A549 (cell line): ENCODE data around the gene VPS52. TPM values are rescaled to one million over a fixed set of nuclear protein-coding genes. Genes with fewer than 3 reads are reported as not detected.
"Not testable (repeated sequence)": the region's sequence is repeated elsewhere in the genome, so short reads cannot be mapped to it uniquely, and the experiment has no call there.

Source experiments
- ATAC-seq, 2 experiments: fragments of 200-7000 bp in 1 of 2; fragments of >200 bp in 1 of 2; cut with Nextera tagmentation in 1 of 2; cut with Tn5 transposase in 1 of 2; 3 replicates each; pipeline versions ENCODE4 v1.8.0 to v1.9.1; 2018 to 2020; ENCODE audit warnings: mild to moderate bottlenecking in 1 of 2, moderate library complexity in 1 of 2
- CTCF ChIA-PET: fragments of 300-600 bp; sonication (Branson Sonifier 250); formaldehyde crosslinking; extraction: SDS; loops from one replicate; lab custom pipeline; 2021; ENCODE audit warnings: antibody characterized with exemption, inconsistent platforms; lab: Yijun Ruan, JAX
- POLR2A ChIA-PET: fragments of 350-600 bp; formaldehyde crosslinking; extraction: SDS; loops from one replicate; lab custom pipeline; 2021; ENCODE audit warnings: antibody characterized with exemption, inconsistent platforms; lab: Yijun Ruan, JAX
- DNase-seq, 2 experiments: peaks; one replicate each; pipeline versions ENCODE4 v3.0.0 to v3.0.0-alpha.2; 2011 to 2016; ENCODE audit warnings: low read depth in 1 of 2, low spot score in 1 of 2
- FAIRE-seq: peaks from 2 replicates; lab custom pipeline; 2011; peaks lifted over from hg19 to GRCh38; lab: Jason Lieb, UNC
- H3K27ac ChIP-seq, 2 experiments: fragments of >200 bp; sonication (Bioruptor Twin); formaldehyde crosslinking; 3 replicates each; pipeline ENCODE4 v1.5.1; 2016 to 2017
- H3K4me1 ChIP-seq: fragments of >200 bp; sonication (Bioruptor Twin); formaldehyde crosslinking; 3 replicates; pipeline ENCODE4 v1.6.1; 2016
- H3K4me2 ChIP-seq: fragments of >200 bp; sonication (Bioruptor Twin); formaldehyde crosslinking; 3 replicates; pipeline ENCODE4 v1.6.1; 2016
- H3K4me3 ChIP-seq: fragments of >200 bp; sonication (Bioruptor Twin); formaldehyde crosslinking; 3 replicates; pipeline ENCODE4 v1.5.1; 2016
- H3K9me3 ChIP-seq: fragments of >200 bp; sonication (Bioruptor Twin); formaldehyde crosslinking; 3 replicates; pipeline ENCODE4 v1.6.1; 2016
- BHLHE40 ChIP-seq: IDR thresholded peaks from 2 replicates; pipeline ENCODE4 v1.6.1; 2012; ENCODE audit warnings: low read depth, low read length, inconsistent platforms
- CEBPB ChIP-seq, 2 experiments: fragments of >200 bp in 1 of 2; sonication (Bioruptor Twin) in 1 of 2; formaldehyde crosslinking in 1 of 2; IDR thresholded peaks; 2 replicates each; pipeline ENCODE4 v1.6.1; 2012 to 2016
- EHMT2 ChIP-seq: fragments of 200-600 bp; sonication (generic); IDR thresholded peaks from 2 replicates; pipeline ENCODE4 v1.6.1; 2016; ENCODE audit warnings: antibody characterized with exemption, low read depth, mild to moderate bottlenecking, moderate library complexity
- ESRRA ChIP-seq: fragments of 150-350 bp; IDR thresholded peaks from 2 replicates; pipeline ENCODE4 v1.6.1; 2014; ENCODE audit warnings: mild to moderate bottlenecking, low read length, borderline replicate concordance
- HOXA7 ChIP-seq: fragments of 250-450 bp; sonication (Bioruptor Pico); IDR thresholded peaks from 2 replicates; pipeline ENCODE4 v1.5.0; 2020; ENCODE audit warnings: mild to moderate bottlenecking, moderate library complexity
- KDM5A ChIP-seq: fragments of 200-600 bp; sonication (generic); IDR thresholded peaks from 2 replicates; pipeline ENCODE4 v1.6.1; 2016; ENCODE audit warnings: antibody characterized with exemption, mild to moderate bottlenecking
- POLR2AphosphoS2 ChIP-seq: conservative IDR thresholded peaks from 2 replicates; pipeline ENCODE4 v1.6.1; 2012; ENCODE audit warnings: low read length, improper control_type of control experiment, inconsistent platforms
- RAD21 ChIP-seq, 2 experiments: fragments of >200 bp in 1 of 2; sonication (Bioruptor Twin) in 1 of 2; formaldehyde crosslinking in 1 of 2; IDR thresholded peaks in 1 of 2; conservative IDR thresholded peaks in 1 of 2; 2 replicates in 1 of 2; 3 replicates in 1 of 2; pipeline ENCODE4 v1.6.1; 2012 to 2018; ENCODE audit warnings: inconsistent platforms in 1 of 2
- RARB ChIP-seq: fragments of 250-450 bp; sonication (Bioruptor Pico); IDR thresholded peaks from 2 replicates; pipeline ENCODE4 v1.8.0; 2021; ENCODE audit warnings: mild to moderate bottlenecking, moderate library complexity
- RCOR1 ChIP-seq: fragments of 150-350 bp; IDR thresholded peaks from 2 replicates; pipeline ENCODE4 v1.6.1; 2014; ENCODE audit warnings: antibody characterized with exemption, low read length, low read depth
- RFX5 ChIP-seq: fragments of 450-650 bp; IDR thresholded peaks from 2 replicates; pipeline ENCODE4 v1.7.1; 2014; ENCODE audit warnings: antibody characterized with exemption, mild to moderate bottlenecking, moderate library complexity
- TFCP2L1 ChIP-seq: fragments of 250-450 bp; sonication (Bioruptor Pico); IDR thresholded peaks from 2 replicates; pipeline ENCODE4 v1.5.0; 2021; ENCODE audit warnings: mild to moderate bottlenecking
- ZNF302 ChIP-seq: fragments of 250-450 bp; sonication (Bioruptor Pico); IDR thresholded peaks from 2 replicates; pipeline ENCODE4 v1.9.0; 2021; ENCODE audit warnings: inconsistent platforms, mild to moderate bottlenecking, moderate library complexity
- ZSCAN20 ChIP-seq: fragments of 250-450 bp; sonication (Bioruptor Pico); IDR thresholded peaks from 2 replicates; pipeline ENCODE4 v1.8.0; 2022; ENCODE audit warnings: mild to moderate bottlenecking, moderate library complexity
- WGBS: methylation state at CpG from one replicate; pipeline ENCODE4 v1.1.6; 2017; ENCODE audit errors: missing lambda C conversion rate; 5-methylcytosine and 5-hydroxymethylcytosine counted together
- polyA plus RNA-seq, 4 experiments: library from polyadenylated mRNA; depleted of rRNA in 3 of 4; stranded (reverse); fragments of >200 nt; fragmentation: RNase III in 1 of 4; extraction: RNeasy Plus Mini Kit Qiagen cat#74134 plus additional on column Dnase treatment in 1 of 4; gene quantifications; 2 replicates in 3 of 4; 3 replicates in 1 of 4; pipeline ENCODE4 v1.2.3, GENCODE V29; 2011 to 2017
- TF ChIP-seq, protein P1 (sequence below): IDR thresholded peaks from 2 replicates; pipeline ENCODE4 v1.6.1; 2012; ENCODE audit warnings: low read depth, borderline replicate concordance
- TF ChIP-seq, protein P2 (sequence below): fragments of >200 bp; sonication (Bioruptor Twin); formaldehyde crosslinking; IDR thresholded peaks from 3 replicates; pipeline ENCODE4 v1.5.1; 2016
- TF ChIP-seq, protein P3 (sequence below): IDR thresholded peaks from 2 replicates; pipeline ENCODE4 v1.6.1; 2012
- TF ChIP-seq, protein P4 (sequence below): fragments of 250-450 bp; sonication (Bioruptor Pico); IDR thresholded peaks from 2 replicates; pipeline ENCODE4 v1.5.0; 2021; ENCODE audit warnings: mild to moderate bottlenecking, moderate library complexity, borderline replicate concordance

The VPS52 gene
- polyA plus RNA-seq, 2 of the 4 experiments (the other 2 are of a cell fraction): 22.8 to 38.9 TPM

DNA sequence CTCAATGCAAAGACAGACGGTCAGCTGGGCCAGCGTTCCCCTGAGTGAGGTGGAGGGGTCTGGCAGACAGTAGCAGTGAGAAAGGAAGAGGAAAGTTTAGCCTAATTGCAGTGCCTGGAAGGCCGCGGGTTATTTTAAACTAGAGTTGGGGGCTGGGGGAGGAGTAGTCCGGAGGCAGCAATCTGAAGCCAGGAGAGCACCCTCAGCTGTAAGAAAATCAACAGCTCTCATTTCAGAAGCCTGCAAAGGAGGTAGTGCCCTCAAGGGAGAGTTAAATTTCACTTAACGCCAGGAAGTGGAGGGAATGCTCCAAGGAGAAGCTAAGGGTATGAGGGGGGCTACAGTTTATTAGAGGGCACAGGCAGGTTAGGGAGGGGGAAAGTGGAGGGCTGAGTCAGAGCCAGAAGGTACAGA lies 36.4 kb downstream of the VPS52 start:
- no peak for TF ChIP-seq TFCP2L1 (CRISPR knock-in tag)
- TF ChIP-seq, protein P1, sequence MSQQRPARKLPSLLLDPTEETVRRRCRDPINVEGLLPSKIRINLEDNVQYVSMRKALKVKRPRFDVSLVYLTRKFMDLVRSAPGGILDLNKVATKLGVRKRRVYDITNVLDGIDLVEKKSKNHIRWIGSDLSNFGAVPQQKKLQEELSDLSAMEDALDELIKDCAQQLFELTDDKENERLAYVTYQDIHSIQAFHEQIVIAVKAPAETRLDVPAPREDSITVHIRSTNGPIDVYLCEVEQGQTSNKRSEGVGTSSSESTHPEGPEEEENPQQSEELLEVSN: no peak
- TF ChIP-seq CEBPB (IDR thresholded peaks at IDR 0.05): no peak
- no peak for TF ChIP-seq EHMT2
- TF ChIP-seq BHLHE40: no peak
- TF ChIP-seq, protein P2, sequence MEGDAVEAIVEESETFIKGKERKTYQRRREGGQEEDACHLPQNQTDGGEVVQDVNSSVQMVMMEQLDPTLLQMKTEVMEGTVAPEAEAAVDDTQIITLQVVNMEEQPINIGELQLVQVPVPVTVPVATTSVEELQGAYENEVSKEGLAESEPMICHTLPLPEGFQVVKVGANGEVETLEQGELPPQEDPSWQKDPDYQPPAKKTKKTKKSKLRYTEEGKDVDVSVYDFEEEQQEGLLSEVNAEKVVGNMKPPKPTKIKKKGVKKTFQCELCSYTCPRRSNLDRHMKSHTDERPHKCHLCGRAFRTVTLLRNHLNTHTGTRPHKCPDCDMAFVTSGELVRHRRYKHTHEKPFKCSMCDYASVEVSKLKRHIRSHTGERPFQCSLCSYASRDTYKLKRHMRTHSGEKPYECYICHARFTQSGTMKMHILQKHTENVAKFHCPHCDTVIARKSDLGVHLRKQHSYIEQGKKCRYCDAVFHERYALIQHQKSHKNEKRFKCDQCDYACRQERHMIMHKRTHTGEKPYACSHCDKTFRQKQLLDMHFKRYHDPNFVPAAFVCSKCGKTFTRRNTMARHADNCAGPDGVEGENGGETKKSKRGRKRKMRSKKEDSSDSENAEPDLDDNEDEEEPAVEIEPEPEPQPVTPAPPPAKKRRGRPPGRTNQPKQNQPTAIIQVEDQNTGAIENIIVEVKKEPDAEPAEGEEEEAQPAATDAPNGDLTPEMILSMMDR: no peak
- TF ChIP-seq RFX5: no peak
- TF ChIP-seq RAD21 (conservative IDR thresholded peaks at IDR 0.05 in 1 of 2, IDR thresholded peaks at IDR 0.05 in 1 of 2): no peak
- TF ChIP-seq RARB (CRISPR knock-in tag): no peak
- TF ChIP-seq, protein P3, sequence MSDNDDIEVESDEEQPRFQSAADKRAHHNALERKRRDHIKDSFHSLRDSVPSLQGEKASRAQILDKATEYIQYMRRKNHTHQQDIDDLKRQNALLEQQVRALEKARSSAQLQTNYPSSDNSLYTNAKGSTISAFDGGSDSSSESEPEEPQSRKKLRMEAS: no peak
- TF ChIP-seq ZSCAN20 (CRISPR knock-in tag): no peak
- no peak for TF ChIP-seq KDM5A
- TF ChIP-seq POLR2AphosphoS2: no peak
- TF ChIP-seq, all 56 proteins: peak for 0
- POLR2A ChIA-PET: no interaction called here
- 39% methylated on average over 6 of the region's 6 CpGs for WGBS
- no peak for DNase-seq
- CTCF ChIA-PET: interaction anchor here (1.0 to 7.2 kb wide), 5 partner anchors 13 to 221 kb away, joined by 3 to 39 read pairs (median 4); partner anchors contain the start of gene RING1
- Histone ChIP-seq H3K4me3 (no peak overlapping the region), H3K4me1 (no peaks in the 10 kb centered on the region), H3K4me2 (no peak overlapping the region), H3K27ac (no peak overlapping the region), H3K9me3 (no peaks in the 10 kb centered on the region)
- ATAC-seq: no peak
- no peak for FAIRE-seq

DNA sequence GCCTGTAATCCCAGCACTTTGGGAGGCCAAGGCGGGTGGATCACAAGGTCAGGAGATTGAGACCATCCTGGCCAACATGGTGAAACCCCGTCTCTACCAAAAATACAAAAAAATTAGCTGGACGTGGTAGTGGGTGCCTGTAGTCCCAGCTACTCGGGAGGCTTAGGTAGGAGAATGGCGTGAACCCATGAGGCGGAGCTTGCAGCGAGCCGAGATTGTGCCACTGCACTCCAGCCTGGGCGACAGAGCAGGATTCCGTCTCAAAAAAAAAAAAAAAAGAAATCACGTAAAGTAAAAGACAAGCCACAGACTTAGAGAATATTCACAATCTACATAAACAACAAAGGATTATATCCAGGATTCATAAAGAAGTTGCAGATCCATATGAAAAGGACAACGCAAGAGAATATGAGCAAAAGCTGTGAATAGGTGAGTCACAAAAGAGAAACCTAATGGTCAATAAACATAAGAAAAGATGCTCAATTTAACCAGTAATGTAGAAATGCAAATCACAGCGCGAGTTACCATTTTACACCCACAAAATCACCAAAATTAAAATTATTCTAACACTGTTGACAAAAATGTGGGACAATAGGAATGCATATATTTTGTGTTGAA lies 45.1 kb downstream of the VPS52 start:
- CTCF ChIA-PET: interaction anchor here (1.3 to 3.2 kb wide), 3 partner anchors 21 to 226 kb away, joined by 3 to 7 read pairs (median 5); no protein-coding TSS in a partner anchor
- H3K4me3 ChIP-seq, H3K4me2 ChIP-seq, FAIRE-seq, ATAC-seq, POLR2A ChIA-PET, H3K27ac ChIP-seq, H3K4me1 ChIP-seq, DNase-seq, H3K9me3 ChIP-seq: not testable (repeated sequence)
- WGBS: 69% methylated on average over 12 of the region's 14 CpGs

DNA sequence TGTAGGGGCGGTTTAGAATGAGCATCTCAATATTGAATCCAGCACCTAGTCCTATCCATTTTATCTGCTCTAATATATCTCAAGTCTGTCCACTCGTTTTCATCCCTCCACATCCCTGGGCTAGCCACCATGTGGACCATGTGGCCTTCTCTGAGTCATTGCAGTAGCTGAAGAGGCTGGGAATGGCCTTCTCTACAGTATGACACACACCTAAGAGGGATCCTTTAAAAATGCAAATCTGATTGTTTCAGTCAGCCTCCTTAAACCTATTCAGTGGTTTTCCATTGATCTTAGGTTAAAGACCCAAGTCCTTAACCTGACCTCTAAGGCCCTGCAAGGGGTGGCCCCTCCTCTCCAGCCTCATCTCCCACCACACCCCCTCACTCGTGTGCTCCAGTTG lies 54.0 kb downstream of the VPS52 start:
- no peak for ATAC-seq
- H3K4me3 ChIP-seq: no peak overlapping the region
- POLR2A ChIA-PET: no interaction called here
- DNase-seq: no peak
- no peaks in the 10 kb centered on the region for H3K4me1 ChIP-seq
- no peak overlapping the region for H3K27ac ChIP-seq
- TF ChIP-seq RCOR1: no peak
- no peak for TF ChIP-seq HOXA7 (CRISPR knock-in tag)
- no peak for TF ChIP-seq ZNF302 (CRISPR knock-in tag)
- TF ChIP-seq, protein P4, sequence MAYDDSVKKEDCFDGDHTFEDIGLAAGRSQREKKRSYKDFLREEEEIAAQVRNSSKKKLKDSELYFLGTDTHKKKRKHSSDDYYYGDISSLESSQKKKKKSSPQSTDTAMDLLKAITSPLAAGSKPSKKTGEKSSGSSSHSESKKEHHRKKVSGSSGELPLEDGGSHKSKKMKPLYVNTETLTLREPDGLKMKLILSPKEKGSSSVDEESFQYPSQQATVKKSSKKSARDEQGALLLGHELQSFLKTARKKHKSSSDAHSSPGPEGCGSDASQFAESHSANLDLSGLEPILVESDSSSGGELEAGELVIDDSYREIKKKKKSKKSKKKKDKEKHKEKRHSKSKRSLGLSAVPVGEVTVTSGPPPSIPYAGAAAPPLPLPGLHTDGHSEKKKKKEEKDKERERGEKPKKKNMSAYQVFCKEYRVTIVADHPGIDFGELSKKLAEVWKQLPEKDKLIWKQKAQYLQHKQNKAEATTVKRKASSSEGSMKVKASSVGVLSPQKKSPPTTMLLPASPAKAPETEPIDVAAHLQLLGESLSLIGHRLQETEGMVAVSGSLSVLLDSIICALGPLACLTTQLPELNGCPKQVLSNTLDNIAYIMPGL (CRISPR knock-in tag): no peak
- no peak for TF ChIP-seq POLR2AphosphoS2
- no peak for TF ChIP-seq ESRRA
- FAIRE-seq: no peak
- CTCF ChIA-PET: interaction anchor here (1.3 kb wide), 1 partner anchor 20 kb away, joined by 4 read pairs; no protein-coding TSS in a partner anchor
- 37% methylated on average over 3 of the region's 3 CpGs for WGBS
- H3K9me3 ChIP-seq: no peaks in the 10 kb centered on the region
- no peak overlapping the region for H3K4me2 ChIP-seq
